ENCODE data around the gene KANK3.
"Not testable (repeated sequence)": the region's sequence is repeated elsewhere in the genome, so short reads cannot be mapped to it uniquely, and the experiment has no call there.

The KANK3 gene

DNA sequence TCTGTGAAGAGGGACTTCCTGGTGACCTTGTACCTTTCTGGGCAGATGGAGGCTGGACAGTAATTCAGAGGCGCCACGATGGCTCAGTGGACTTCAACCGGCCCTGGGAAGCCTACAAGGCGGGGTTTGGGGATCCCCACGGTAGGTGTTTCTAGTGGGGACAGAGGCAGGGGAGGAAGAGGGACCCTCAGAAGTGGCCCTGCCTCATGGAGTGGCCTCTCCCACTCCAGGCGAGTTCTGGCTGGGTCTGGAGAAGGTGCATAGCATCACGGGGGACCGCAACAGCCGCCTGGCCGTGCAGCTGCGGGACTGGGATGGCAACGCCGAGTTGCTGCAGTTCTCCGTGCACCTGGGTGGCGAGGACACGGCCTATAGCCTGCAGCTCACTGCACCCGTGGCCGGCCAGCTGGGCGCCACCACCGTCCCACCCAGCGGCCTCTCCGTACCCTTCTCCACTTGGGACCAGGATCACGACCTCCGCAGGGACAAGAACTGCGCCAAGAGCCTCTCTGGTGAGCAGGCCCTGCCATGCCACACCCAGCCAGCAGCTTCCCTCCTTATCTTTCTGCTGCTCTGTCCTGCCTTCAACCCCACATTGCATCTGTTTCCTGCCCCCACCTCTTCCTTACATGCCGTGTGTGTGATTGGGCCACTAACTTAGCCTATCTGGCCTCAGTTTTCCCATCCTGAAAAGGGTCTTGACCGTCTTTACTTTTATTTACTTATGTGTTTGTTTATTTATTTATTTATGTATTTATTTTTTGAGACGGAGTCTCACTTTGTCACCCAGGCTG, 28.1 kb upstream of the KANK3 start:
- in situ Hi-C loops (cut with HindIII; ENCODE audit: low sequenced_read_pairs) = no loop called here

DNA sequence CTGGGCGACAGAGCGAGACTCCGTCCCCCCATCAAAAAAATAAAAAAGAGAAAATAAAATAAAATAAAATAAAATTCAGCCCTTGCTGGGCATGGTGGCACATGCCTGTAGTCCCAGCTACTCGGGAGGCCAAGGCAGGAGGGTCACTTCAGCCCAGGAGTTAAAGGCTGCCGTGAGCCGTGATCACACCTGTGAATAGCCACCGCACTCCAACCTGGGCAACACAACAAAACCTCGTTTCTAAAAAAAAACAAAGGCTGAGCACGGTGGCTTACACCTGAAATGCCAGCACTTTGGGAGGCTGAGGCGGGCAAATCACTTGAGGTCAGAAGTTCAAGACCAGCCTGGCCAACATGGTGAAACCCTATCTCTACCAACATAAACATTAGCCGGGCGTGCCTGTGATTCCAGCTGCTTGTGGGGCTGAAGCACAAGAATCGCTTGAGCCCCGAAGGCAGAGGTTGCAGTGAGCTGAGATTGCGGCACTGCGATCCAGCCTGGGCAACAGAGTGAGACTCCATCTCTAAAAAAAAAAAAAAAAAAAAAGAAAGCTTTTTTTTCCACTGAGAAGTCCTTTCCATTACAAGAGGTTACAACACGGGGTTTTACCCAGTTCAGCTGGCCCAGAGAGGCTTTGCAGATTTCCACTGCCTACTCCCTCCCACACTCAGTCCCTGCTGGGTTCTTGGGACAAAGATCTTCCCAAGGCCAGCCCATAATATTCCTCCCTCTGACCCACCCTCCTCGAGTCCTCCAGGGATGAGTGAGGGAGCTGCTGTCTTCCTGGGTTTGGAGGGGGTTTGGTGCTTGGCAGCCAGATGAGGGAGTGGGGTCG, 27.3 kb upstream of the KANK3 start:
- in situ Hi-C loops (cut with HindIII; ENCODE audit: low sequenced_read_pairs) = no loop called here

DNA sequence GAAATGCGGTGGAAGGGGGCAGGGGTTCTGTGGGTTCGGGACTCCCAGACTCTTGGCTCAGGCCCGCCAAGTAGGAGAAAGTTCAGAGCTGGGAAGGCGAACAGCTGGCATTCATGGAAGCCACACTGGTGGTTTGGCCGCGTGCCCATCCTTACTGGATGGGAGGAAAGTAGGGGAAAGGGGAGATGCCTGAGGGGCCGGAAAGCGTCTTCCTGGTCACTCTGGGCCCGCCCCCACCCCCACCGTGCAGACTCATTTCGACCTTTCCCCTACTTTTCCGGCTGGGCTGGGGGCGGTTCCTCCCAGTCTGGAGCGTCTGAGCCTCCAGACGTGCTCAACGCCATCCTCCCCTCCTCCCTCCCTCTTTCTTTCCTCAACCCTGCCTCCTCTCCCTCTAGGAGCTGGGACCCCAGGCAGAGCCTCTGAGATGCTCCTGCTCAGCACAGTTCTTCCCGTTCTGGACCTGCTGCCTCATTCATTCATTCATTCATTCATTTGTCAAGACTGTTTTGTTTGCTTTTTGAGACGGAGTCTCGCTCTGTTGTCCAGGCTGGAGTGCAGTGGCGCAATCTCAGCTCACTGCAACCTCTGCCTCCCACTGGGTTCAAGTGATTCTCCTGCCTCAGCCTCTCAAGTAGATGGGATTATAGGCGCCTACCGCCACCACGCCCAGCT, 24.4 kb upstream of the KANK3 start:
- in situ Hi-C loops (cut with HindIII; ENCODE audit: low sequenced_read_pairs) = no loop called here

DNA sequence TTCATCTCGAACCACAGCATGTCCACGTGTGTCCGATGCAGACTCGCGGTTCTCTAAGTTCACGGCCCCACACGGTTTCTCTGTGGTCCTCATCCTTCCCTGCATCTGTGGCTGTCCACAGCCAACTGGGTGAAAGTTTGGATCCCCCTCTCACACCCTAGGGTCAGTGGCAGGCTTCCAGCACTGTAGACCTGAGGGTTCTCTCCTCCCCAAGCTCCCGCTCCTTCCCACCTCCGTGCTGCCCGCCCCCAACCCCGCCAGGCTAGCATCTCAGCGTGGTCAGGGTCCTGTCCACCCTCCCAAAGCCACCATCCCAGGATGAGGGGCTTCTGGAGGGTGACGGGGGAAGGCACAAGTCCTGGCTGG, 23.9 kb upstream of the KANK3 start:
- in situ Hi-C loops (cut with HindIII; ENCODE audit: low sequenced_read_pairs) = no loop called here

DNA sequence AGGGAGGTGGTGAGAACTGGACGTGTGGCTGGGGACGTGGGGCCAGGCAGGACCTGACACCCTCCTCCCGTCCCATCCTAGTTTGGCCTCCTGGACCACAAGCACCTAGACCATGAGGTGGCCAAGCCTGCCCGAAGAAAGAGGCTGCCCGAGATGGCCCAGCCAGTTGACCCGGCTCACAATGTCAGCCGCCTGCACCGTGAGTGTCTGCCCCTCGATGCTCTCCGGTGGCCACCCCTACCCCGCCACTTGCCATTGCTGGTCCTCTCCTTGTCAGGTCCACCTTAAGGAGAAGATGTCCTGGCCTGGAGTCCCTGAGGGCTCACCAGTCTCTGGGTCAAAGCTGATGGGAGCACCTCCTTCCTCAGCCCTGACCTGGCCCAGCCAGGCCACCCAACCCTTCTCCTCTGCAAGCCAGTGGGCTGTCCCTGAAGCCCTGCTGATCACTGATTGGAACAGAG, 23.1 kb upstream of the KANK3 start:
- in situ Hi-C loops (cut with HindIII; ENCODE audit: low sequenced_read_pairs) = no loop called here

DNA sequence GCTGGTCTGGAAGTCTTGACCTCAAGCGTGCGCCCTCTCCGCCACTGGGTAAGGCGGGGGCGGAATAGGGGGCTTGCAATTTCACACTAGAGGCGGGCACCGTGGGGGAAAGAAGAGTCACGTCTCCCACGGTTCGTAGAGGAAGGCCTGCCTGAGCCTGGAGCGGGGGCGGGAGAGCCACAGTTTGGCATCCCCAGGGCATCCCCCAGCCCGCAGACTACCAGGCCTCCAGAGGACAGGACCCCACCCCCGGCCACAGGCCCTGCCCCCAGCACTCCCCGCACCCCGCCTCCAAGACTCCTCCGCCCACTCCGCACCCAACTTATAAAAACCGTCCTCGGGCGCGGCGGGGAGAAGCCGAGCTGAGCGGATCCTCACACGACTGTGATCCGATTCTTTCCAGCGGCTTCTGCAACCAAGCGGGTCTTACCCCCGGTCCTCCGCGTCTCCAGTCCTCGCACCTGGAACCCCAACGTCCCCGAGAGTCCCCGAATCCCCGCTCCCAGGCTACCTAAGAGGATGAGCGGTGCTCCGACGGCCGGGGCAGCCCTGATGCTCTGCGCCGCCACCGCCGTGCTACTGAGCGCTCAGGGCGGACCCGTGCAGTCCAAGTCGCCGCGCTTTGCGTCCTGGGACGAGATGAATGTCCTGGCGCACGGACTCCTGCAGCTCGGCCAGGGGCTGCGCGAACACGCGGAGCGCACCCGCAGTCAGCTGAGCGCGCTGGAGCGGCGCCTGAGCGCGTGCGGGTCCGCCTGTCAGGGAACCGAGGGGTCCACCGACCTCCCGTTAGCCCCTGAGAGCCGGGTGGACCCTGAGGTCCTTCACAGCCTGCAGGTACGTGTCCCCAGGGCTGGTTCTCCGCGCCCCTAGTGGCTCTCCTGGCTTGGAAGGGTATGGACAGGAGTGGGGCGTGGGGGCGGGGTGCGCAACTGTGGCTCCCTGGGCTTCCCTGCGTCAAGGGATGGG, 21.0 kb upstream of the KANK3 start, which contains the start of gene ANGPTL4:
ANGPTL4 (plus strand) TSS at position 353 of the 969 bp plus-strand sequence; CDS start at position 520, 167 bp downstream.
- in situ Hi-C loops (cut with HindIII; ENCODE audit: low sequenced_read_pairs) = no loop called here

DNA sequence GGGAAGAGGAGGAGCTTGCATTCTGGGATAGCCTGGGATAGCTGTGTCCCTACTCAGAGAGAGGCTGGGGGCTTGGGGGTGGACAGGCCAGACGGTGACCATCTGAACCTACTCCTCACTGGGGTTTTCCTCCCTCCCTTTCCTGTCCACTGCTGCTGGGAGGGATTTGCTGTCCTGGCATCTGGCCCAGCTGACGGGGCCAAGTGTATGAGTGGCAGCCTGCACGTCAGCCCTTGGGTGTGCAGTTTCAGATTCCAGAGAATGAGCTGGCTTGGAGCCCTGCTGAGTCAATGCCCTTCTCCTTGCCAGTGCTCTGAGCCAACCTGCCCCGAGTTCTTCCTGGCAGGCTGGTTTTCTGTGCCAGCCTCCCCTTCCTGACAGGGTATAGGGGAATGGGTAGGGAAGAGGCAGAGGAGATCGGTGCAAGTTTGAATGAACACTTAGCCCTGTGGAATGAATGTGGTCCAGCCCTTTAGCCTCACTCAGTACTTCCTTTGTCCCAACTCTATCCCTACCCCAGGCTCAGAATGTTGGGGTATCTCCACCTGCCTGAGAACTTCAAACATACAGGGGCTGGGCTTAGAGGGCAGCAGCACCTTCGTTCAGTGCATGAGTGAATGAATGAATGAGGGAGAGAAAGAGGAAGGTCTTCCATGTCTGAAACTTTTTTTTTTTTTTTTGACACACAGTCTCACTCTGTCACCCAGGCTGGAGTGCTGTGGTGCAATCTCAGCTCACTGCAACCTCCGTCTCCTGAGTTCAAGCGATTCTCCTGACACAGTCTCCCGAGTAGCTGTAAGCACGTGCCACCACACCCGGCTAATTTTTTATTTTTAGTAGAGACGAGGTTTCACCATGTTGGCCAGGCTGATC, 19.1 kb upstream of the KANK3 start:
- in situ Hi-C loops (cut with HindIII; ENCODE audit: low sequenced_read_pairs) = no loop called here

DNA sequence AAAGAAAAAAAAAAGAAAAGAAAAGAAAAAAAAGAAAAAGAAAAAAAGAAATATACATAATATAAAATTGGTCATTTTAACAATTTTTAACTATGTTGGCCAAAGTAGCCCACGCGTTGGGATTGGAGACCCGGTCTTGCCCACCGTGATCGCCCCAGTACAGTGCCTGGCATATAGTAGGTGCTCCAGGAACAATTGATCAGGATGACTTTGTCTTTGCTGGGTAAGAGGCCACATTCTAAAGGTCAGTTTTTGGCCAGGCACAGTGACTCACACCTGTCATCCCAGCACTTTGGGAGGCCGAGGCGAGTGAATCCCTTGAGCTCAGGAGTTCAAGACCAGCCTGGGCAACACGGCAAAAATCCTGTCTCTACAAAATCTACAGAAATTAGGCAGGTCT, 17.1 kb upstream of the KANK3 start:
- in situ Hi-C loops (cut with HindIII; ENCODE audit: low sequenced_read_pairs) = no loop called here

DNA sequence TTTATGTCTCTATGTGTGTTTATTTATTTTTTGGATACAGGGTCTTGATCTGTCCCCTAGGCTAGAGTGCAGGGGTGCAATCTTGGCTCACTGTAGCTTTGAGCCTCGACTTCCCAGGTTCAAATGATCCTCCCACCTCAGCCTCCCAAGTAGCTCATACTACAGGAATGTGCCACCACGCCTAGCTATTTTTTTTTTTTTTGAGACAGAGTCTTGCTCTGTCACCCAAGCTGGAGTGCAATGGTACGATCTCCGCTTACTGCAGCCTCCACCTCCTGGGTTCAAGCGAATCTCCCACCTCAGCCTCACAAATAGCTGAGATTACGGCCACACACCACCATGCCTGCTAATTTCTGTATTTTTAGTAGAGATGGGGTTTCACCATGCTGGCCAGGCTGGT, 15.9 kb upstream of the KANK3 start:
- in situ Hi-C loops (cut with HindIII; ENCODE audit: low sequenced_read_pairs) = no loop called here

DNA sequence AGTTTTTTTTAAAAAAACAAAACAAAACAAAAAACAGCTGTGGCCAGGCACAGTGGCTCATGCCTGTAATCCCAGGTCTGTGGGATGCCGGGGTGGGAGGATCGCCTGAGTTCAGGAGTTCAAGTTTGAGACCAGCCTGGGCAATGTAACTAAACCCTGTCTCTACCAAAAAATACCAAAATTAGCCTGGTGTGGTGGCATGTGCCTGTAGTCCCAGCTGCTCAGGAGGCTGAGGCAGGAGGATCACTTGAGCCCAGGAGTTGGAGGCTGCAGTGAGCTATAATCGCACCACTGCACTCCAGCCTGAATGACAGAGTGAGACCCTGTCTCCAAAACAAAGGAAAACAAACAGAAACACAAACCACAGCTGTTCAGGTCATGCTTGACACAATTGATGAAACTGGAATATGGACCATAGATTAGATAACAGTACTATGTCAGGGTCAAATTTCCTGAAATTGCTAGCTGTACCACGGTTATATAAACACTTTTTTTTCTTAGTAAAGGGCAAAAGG, 14.0 kb upstream of the KANK3 start:
- in situ Hi-C loops (cut with HindIII; ENCODE audit: low sequenced_read_pairs) = no loop called here

DNA sequence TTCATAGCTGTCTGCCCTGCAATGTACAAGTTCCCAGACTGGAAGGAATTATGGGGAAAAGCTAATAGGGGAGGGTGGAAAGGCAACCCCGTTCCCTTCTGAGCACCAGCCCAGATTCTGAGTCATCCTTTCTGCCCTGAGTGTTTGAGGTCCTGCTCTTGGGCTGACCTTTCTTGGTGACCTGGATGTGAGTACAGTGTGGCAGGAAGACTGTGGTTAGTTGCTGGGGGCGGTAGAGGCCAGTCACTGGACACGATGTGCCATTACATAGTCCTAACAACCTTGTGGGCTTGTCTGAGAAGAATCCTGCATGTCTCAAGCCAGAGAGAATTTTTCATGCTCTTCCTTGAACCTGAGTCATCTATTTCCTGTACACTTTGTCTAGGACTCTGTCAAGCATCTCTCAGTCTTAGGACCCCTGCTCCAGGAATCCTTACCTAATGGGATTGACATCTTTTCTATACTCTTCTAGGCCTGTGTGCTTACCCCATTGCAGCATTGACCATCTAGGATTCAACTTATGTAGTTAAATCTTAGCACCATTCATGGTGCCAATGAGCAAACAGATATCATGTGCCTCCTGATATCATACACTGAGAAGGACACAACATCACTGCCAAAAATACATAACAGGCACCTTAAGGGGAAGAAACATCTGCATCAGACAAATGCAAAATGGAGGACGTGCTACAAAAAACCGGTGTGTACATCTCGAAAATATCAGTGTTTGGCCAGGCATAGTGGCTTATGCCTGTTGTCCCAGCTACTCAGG, 12.8 kb upstream of the KANK3 start:
- in situ Hi-C loops (cut with HindIII; ENCODE audit: low sequenced_read_pairs) = no loop called here

DNA sequence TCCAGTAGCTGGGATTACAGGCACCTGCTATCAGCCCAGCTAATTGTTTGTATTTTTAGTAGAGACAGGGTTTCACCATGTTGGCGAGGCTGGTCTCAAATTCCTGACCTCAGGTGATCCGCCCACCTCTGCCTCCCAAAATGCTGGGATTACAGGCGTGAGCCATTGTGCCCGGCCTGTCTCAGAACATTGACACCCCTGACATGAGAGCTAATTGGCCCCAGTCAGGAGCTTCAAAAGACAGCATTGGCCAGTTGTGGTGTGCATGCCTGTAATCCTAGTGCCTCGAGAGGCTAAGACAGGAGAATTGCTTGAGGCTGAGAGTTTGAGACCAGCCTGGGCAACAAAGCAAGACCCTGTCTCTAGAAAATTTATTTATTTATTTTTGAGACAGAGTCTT, 9.8 kb upstream of the KANK3 start:
- in situ Hi-C loops (cut with HindIII; ENCODE audit: low sequenced_read_pairs) = not testable (repeated sequence)

DNA sequence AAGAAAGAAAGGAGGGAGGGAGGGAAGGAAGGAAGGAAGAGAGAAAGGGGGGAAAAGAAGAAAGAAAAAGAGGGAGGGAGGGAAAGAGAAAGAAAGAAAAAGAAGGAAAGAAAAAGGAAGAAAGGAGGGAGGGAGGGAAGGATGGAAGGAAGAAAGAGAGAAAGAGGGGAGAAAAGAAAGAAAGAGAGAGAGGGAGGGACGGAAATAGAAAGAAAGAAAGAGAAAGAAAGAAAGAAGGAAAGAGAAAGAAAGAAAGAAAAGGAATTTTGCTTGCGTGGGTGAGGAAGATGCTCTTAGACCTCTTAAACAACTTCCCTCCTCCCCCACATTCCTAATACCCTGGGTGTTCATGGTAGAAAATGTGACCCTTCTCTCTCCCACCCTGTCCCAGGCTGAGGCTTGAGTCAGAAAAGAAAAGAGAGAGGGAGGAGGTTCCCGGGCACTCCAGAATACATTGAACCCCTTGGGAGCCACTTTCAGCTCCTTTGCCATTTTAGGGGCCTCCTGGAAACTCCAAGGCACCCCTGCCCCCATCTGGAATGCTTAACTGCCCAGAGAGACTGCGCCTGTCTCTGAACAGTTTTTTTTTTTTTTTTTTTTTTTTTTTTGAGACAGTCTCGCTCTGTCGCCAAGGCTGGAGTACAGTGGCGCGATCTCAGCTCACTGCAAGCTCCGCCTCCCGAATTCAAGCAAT, 9.2 kb upstream of the KANK3 start:
- in situ Hi-C loops (cut with HindIII; ENCODE audit: low sequenced_read_pairs) = no loop called here

DNA sequence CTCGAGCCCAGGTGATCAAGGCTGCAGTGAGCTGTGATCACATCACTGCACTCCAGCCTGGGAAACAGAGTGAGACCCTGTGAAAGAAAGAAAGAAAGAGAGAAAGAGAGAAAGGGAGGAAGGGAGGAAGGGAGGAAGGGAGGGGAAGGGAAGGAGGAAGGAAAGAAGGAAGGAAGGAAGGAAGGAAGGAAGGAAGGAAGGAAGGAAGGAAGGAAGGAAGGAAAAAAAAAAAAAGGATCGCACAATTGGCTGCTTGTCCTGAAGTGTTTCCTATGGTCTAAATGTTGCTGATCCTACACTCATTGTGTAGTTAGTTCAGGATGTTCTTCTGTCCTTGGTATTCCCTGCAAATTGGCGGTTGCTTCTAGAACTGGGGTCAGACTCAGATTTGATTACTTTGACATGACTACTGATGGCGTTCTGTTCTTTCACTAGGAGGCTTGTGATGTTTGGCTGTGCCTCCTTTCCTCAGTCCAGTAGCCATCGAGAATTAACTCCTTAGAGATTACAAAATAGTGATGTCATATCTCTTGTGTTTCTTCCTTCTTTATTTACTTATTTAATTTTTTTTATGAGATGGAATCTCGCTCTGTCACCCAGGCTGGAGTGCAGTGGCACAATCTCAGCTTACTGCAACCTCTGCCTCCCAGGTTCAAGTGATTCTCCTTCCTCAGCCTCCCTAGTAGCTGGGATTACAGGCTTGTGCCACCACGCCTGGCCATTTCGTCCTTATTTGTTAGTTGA, 6.7 kb upstream of the KANK3 start:
- in situ Hi-C loops (cut with HindIII; ENCODE audit: low sequenced_read_pairs) = not testable (repeated sequence)

DNA sequence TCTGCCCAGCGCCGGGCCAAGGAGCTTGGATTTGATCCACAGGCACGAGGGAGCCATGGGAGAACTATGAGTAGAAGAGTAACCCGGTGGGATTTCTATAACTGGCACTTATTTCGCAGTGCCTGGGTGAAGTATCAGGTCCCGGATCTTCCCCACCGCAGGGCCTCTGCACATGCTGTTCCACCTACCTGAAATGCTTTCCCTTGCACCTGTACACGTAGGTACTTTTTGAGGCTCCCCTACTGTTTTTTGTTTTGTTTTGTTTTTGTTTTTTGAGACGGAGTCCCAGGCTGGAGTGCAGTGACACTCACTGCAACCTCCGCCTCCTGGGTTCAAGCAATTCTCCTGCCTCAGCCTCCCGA, 402 bp upstream of the KANK3 start:
- in situ Hi-C loops (cut with HindIII; ENCODE audit: low sequenced_read_pairs) = no loop called here

DNA sequence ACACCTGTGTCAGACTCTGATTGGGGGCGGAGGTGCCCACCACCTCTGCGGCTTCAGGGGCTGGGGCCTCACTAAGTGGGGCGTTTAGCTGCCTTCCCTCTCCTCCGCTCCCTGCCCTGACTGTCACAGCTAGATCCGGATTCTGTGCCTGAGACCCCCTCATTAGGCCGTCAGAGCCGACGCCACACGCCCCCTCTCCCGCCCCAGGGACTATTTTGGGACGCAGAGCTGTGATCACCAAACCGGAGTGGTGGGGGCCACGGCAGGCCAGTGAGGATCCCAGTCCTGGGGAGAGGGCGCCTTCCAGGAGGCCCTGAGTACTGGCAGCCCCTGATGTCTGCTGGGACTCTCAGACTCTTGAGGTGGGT, 762 bp downstream of the KANK3 start:
- in situ Hi-C loops (cut with HindIII; ENCODE audit: low sequenced_read_pairs) = no loop called here

DNA sequence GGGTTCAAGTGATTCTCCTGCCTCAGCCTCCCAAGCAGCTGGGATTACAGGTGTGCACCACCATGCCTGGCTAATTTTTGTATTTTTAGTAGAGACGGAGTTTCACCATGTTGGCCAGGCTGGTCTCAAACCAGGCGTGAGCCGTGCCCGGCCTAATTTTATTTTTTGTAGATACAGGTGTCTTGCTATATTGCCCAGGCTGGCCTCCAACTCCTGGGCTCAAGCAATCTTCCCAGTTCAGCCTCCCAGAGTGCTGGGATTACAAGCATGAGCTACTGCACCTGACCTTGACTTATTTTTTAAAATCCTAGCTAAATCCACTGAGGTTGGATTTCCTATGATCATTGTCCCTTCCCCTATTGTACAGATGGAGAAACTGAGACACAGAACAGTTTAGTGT, 1.6 kb downstream of the KANK3 start:
- in situ Hi-C loops (cut with HindIII; ENCODE audit: low sequenced_read_pairs) = not testable (repeated sequence)

Measured in DLD1 (cell line).